SK-N-SH (cell line): ENCODE data around the gene SLC35B3. TPM values are rescaled to one million over a fixed set of nuclear protein-coding genes. Genes with fewer than 3 reads are reported as not detected.

Experiments used
- CTCF ChIA-PET: fragments of 300-600, 350-600 bp; formaldehyde crosslinking; extraction: SDS; loops from one replicate; lab custom pipeline; 2021; lab: Yijun Ruan, JAX
- POLR2A ChIA-PET: fragments of 350-600 bp; sonication (Branson Sonifier 250); formaldehyde crosslinking; extraction: SDS; loops from one replicate; lab custom pipeline; 2020; ENCODE audit warnings: antibody characterized with exemption, inconsistent platforms; lab: Yijun Ruan, JAX
- DNase-seq: peaks from one replicate; pipeline ENCODE4 v3.0.0; 2012
- H2AFZ ChIP-seq: fragments of 200-600 bp; sonication (generic); 2 replicates; pipeline ENCODE4 v1.8.1; 2016; ENCODE audit warnings: antibody characterized with exemption, mild to moderate bottlenecking, low read depth
- H3F3A ChIP-seq: fragments of 200-600 bp; sonication (generic); replicated peaks from 2 replicates; pipeline ENCODE3; 2016; ENCODE audit warnings: antibody characterized with exemption, mild to moderate bottlenecking; ENCODE audit not compliant: insufficient read depth
- H3K27ac ChIP-seq, 2 experiments: fragments of 200-500 bp in 1 of 2; fragments of 200-600 bp in 1 of 2; sonication (Bioruptor generic) in 1 of 2; sonication (generic), shearing (Covaris generic) in 1 of 2; 2 replicates each; pipeline versions ENCODE4 v1.5.1 to v1.6.1; 2014 to 2016; ENCODE audit warnings: low read depth in 2 of 2, inconsistent platforms in 1 of 2, low read length in 1 of 2, mild to moderate bottlenecking in 1 of 2, mixed read lengths in 1 of 2
- H3K27me3 ChIP-seq: fragments of 200-600 bp; sonication (generic), shearing (Covaris generic); 2 replicates; pipeline ENCODE4 v1.6.1; 2016; ENCODE audit warnings: mixed run types; ENCODE audit not compliant: insufficient read depth
- H3K36me3 ChIP-seq, 2 experiments: fragments of 200-500 bp in 1 of 2; fragments of 200-600 bp in 1 of 2; sonication (Bioruptor generic) in 1 of 2; sonication (generic) in 1 of 2; replicated peaks in 1 of 2; 2 replicates each; pipeline versions ENCODE3 to v1.5.1; 2014 to 2016; ENCODE audit warnings: low read length in 1 of 2, mild to moderate bottlenecking in 1 of 2; ENCODE audit not compliant: insufficient read depth in 2 of 2, control insufficient read depth in 1 of 2
- H3K4me1 ChIP-seq, 2 experiments: fragments of 200-500 bp in 1 of 2; fragments of 200-600 bp in 1 of 2; sonication (Bioruptor generic) in 1 of 2; sonication (generic), shearing (Covaris generic) in 1 of 2; 2 replicates each; pipeline versions ENCODE4 v1.5.1 to v1.6.1; 2014 to 2016; ENCODE audit warnings: low read depth in 1 of 2, low read length in 1 of 2, mixed run types in 1 of 2; ENCODE audit not compliant: insufficient read depth in 2 of 2, control insufficient read depth in 1 of 2
- H3K4me2 ChIP-seq: fragments of 200-600 bp; sonication (generic), shearing (Covaris generic); 2 replicates; pipeline ENCODE4 v1.6.1; 2017; ENCODE audit warnings: mixed run types
- H3K4me3 ChIP-seq, 2 experiments: fragments of 200-500 bp in 1 of 2; fragments of 200-600 bp in 1 of 2; sonication (Bioruptor generic) in 1 of 2; sonication (generic), shearing (Covaris generic) in 1 of 2; 2 replicates each; pipeline versions ENCODE4 v1.5.1 to v1.8.1; 2014 to 2016; ENCODE audit warnings: low read depth in 2 of 2, inconsistent platforms in 1 of 2, low read length in 1 of 2, mild to moderate bottlenecking in 1 of 2, mixed read lengths in 1 of 2, moderate library complexity in 1 of 2
- H3K79me2 ChIP-seq: fragments of 200-600 bp; sonication (generic); 2 replicates; pipeline ENCODE4 v1.8.1; 2017; ENCODE audit warnings: mild to moderate bottlenecking; ENCODE audit not compliant: insufficient read depth
- H3K9ac ChIP-seq: fragments of 200-600 bp; sonication (generic); 2 replicates; pipeline ENCODE4 v1.6.1; 2017; ENCODE audit warnings: mixed run types
- H3K9me2 ChIP-seq: fragments of 200-600 bp; sonication (generic); 2 replicates; pipeline ENCODE4 v1.6.1; 2017; ENCODE audit warnings: mixed run types
- H3K9me3 ChIP-seq: fragments of 200-600 bp; sonication (generic); 2 replicates; pipeline ENCODE4 v1.6.1; 2017; ENCODE audit warnings: mixed run types, mild to moderate bottlenecking, moderate library complexity
- H4K20me1 ChIP-seq: fragments of 200-600 bp; sonication (generic); 2 replicates; pipeline ENCODE4 v1.6.1; 2017; ENCODE audit warnings: mild to moderate bottlenecking, mixed run types; ENCODE audit not compliant: insufficient read depth
- CHD2 ChIP-seq: fragments of 150-350 bp; IDR thresholded peaks from 2 replicates; pipeline ENCODE4 v1.6.1; 2018; ENCODE audit warnings: low read length; ENCODE audit not compliant: partially characterized antibody
- CTCF ChIP-seq: fragments of 200-600 bp; sonication (generic); IDR thresholded peaks from 2 replicates; pipeline ENCODE4 v1.6.1; 2017; ENCODE audit warnings: antibody characterized with exemption, mild to moderate bottlenecking, moderate library complexity
- EP300 ChIP-seq, 2 experiments: IDR thresholded peaks; 2 replicates each; pipeline versions ENCODE4 v1.4.0 to v1.6.1; 2012; ENCODE audit warnings: borderline replicate concordance in 1 of 2, low read depth in 1 of 2, low read length in 1 of 2
- FOXM1 ChIP-seq: IDR thresholded peaks from 2 replicates; pipeline ENCODE4 v1.4.0; 2012; ENCODE audit warnings: low read depth, mild to moderate bottlenecking
- GABPA ChIP-seq: IDR thresholded peaks from 2 replicates; pipeline ENCODE4 v1.4.0; 2012; ENCODE audit warnings: low read depth, mild to moderate bottlenecking
- IRF3 ChIP-seq: fragments of 150-350 bp; IDR thresholded peaks from 2 replicates; pipeline ENCODE4 v1.6.1; 2016; ENCODE audit warnings: mild to moderate bottlenecking, low read depth, low read length
- MEF2A ChIP-seq: IDR thresholded peaks from 2 replicates; pipeline ENCODE4 v1.4.0; 2012; ENCODE audit warnings: low read depth, borderline replicate concordance
- PBX3 ChIP-seq: IDR thresholded peaks from 2 replicates; pipeline ENCODE4; 2012
- POLR2AphosphoS5 ChIP-seq: IDR thresholded peaks from 2 replicates; pipeline ENCODE4 v1.6.1; 2012; ENCODE audit warnings: low read depth, low read length
- RAD21 ChIP-seq: IDR thresholded peaks from 2 replicates; pipeline ENCODE4 v1.6.1; 2012; ENCODE audit warnings: mild to moderate bottlenecking, low read length
- RCOR1 ChIP-seq: fragments of 150-350 bp; IDR thresholded peaks from 2 replicates; pipeline ENCODE4 v1.6.1; 2017; ENCODE audit warnings: antibody characterized with exemption, low read length
- RFX5 ChIP-seq: IDR thresholded peaks from 2 replicates; pipeline ENCODE4 v1.6.1; 2012; ENCODE audit warnings: mild to moderate bottlenecking, improper control_type of control experiment, low read length
- RXRA ChIP-seq: IDR thresholded peaks from 2 replicates; pipeline ENCODE4 v1.4.0; 2012; ENCODE audit warnings: low read depth, mild to moderate bottlenecking, borderline replicate concordance
- SIN3A ChIP-seq: IDR thresholded peaks from 2 replicates; pipeline ENCODE4 v1.6.1; 2012; ENCODE audit warnings: low read depth, mild to moderate bottlenecking, low read length, moderate library complexity, borderline replicate concordance
- SMC3 ChIP-seq: IDR thresholded peaks from 2 replicates; pipeline ENCODE4 v1.6.1; 2012; ENCODE audit warnings: low read depth, low read length, improper control_type of control experiment
- TAF1 ChIP-seq: IDR thresholded peaks from 2 replicates; pipeline ENCODE4 v1.6.1; 2012; ENCODE audit warnings: low read depth, mild to moderate bottlenecking, low read length, moderate library complexity, borderline replicate concordance
- TCF12 ChIP-seq: IDR thresholded peaks from 2 replicates; pipeline ENCODE4 v1.4.0; 2012
- USF1 ChIP-seq: IDR thresholded peaks from 2 replicates; pipeline ENCODE4 v1.4.0; 2012; ENCODE audit warnings: low read depth, borderline replicate concordance
- USF2 ChIP-seq: fragments of 150-350 bp; IDR thresholded peaks from 2 replicates; pipeline ENCODE4 v1.6.1; 2017; ENCODE audit warnings: antibody characterized with exemption, low read length, low read depth, borderline replicate concordance
- YY1 ChIP-seq: IDR thresholded peaks from 2 replicates; pipeline ENCODE4 v1.4.0; 2012; ENCODE audit warnings: low read depth, mild to moderate bottlenecking
- WGBS: methylation state at CpG from one replicate; pipeline ENCODE4 v1.1.6; 2017; ENCODE audit warnings: low lambda C conversion rate; 5-methylcytosine and 5-hydroxymethylcytosine counted together
- polyA plus RNA-seq, 3 experiments: library from polyadenylated mRNA; depleted of rRNA; stranded (reverse); fragments of >200 nt; gene quantifications; 2 replicates each; pipeline ENCODE4 v1.2.3, GENCODE V29; 2012

SLC35B3 gene
- polyA plus RNA-seq, 1 of the 3 experiments (the other 2 are of a cell fraction): 11.0 TPM

- 35% methylated on average over 2 of the region's 2 CpGs for WGBS
- Histone ChIP-seq H2AFZ (no peak overlapping the region), H3K4me1 (peaks cover 0 to 7% of the 10 kb centered on the region in 2 experiments; a peak in 1 of 4 replicates), H3K27ac (no peak overlapping the region), H3K4me3 (no peak overlapping the region), H3K9me3 (no peaks in the 10 kb centered on the region), H3K79me2 (peaks cover 6% of the 10 kb centered on the region), H4K20me1 (no peaks in the 10 kb centered on the region), H3K36me3 (no peaks in the 10 kb centered on the region), H3K9me2 (no peaks in the 10 kb centered on the region), H3K9ac (no peak overlapping the region), H3K4me2 (no peak overlapping the region), H3F3A (no peaks in the 10 kb centered on the region), H3K27me3 (no peaks in the 10 kb centered on the region)
- POLR2A ChIA-PET: no interaction called here
- CTCF ChIA-PET: interaction anchor here (0.7 kb wide), 1 partner anchor 232 kb away, joined by 3 read pairs; no protein-coding TSS in a partner anchor
- TF ChIP-seq GABPA (no peak), PBX3 (no peak), RCOR1 (no peak), CHD2 (no peak), POLR2AphosphoS5 (no peak), YY1 (no peak), RFX5 (no peak), RAD21 (no peak), SIN3A (no peak), MEF2A (no peak), CTCF (no peak), TCF12 (no peak), SMC3 (no peak), EP300 (IDR thresholded peaks at IDR 0.05; ENCODE audit: borderline replicate concordance in 1 of 2, low read depth in 1 of 2, low read length in 1 of 2) (no peak), TAF1 (no peak), USF1 (no peak), FOXM1 (no peak), USF2 (no peak), IRF3 (no peak), RXRA (no peak)
- no peak for DNase-seq
These were observed 4.4 kb upstream of the SLC35B3 start for GRCh38 chr6:8439601-8440268.
